Stimulated activated CD8-positive, alpha-beta memory T cell treated with anti-CD3 and anti-CD28 coated beads, Interleukin-4, amount 100 ng/mL, for 4 hours (primary cell): Measurements from ENCODE around the gene STPG1.

ENCODE experiments used
- DNase-seq, 2 donors: peaks; one replicate each; pipeline ENCODE4 v3.0.0-alpha.2; 2020; ENCODE audit warnings: low read depth in 2 of 2, low spot score in 1 of 2

STPG1 gene

GRCh38 chr1:24344090-24344742, 69.4 kb downstream of the STPG1 start:
- no peak for DNase-seq

- no peak for DNase-seq
These were observed 70.0 kb downstream of the STPG1 start for GRCh38 chr1:24343412-24344089.

- DNase-seq = no peak
These were observed 72.3 kb downstream of the STPG1 start for GRCh38 chr1:24341260-24341659.

GRCh38 chr1:24340770-24341169, 72.8 kb downstream of the STPG1 start:
- no peak for DNase-seq

- no peak for DNase-seq
These were observed 73.6 kb downstream of the STPG1 start for GRCh38 chr1:24339996-24340395.

- no peak for DNase-seq
These were observed 75.1 kb downstream of the STPG1 start for GRCh38 chr1:24338447-24338846.

- DNase-seq = no peak
These were observed 76.1 kb downstream of the STPG1 start for GRCh38 chr1:24337455-24337854.

- DNase-seq = no peak
These were observed 77.5 kb downstream of the STPG1 start for GRCh38 chr1:24336075-24336474.

- no peak for DNase-seq
These were observed 81.5 kb downstream of the STPG1 start for GRCh38 chr1:24331961-24332673.

GRCh38 chr1:24329797-24330543, 83.6 kb downstream of the STPG1 start:
- DNase-seq = no peak

GRCh38 chr1:24329331-24329730, 84.3 kb downstream of the STPG1 start:
- no peak for DNase-seq

- DNase-seq = no peak
These were observed 85.7 kb downstream of the STPG1 start for GRCh38 chr1:24327891-24328290.

- no peak for DNase-seq
These were observed 86.1 kb downstream of the STPG1 start for GRCh38 chr1:24327486-24327885.

GRCh38 chr1:24325587-24326449, 87.8 kb downstream of the STPG1 start:
- DNase-seq = no peak

- DNase-seq = no peak
These were observed 88.7 kb downstream of the STPG1 start for GRCh38 chr1:24324903-24325302.

- no peak for DNase-seq
These were observed 90.3 kb downstream of the STPG1 start for GRCh38 chr1:24323281-24323680.

GRCh38 chr1:24322470-24323177, 91.0 kb downstream of the STPG1 start:
- no peak for DNase-seq

GRCh38 chr1:24321697-24322469, 91.7 kb downstream of the STPG1 start:
- peak in 1 of 2 donors; percentile 26 for DNase-seq

GRCh38 chr1:24321126-24321525, 92.5 kb downstream of the STPG1 start:
- no peak for DNase-seq
